Measurements from ENCODE around the gene MIEF1.

GRCh38 chr22:39458444-39459083 lies 43.5 kb upstream of the MIEF1 start:
- TF ChIP-seq CTCF (conservative IDR thresholded peaks at IDR 0.05 in 1 of 2, IDR thresholded peaks at IDR 0.05 in 1 of 2; ENCODE audit: extremely low read depth in 1 of 2, insufficient read depth in 1 of 2, low read depth in 1 of 2, low read length in 2 of 2) (no peak), EZH2 (IDR thresholded peaks at IDR 0.05; ENCODE audit: borderline replicate concordance, low read length) (peak; percentile 76)

Measured in mammary epithelial cell (primary cell).